ENCODE data around the gene CDK5RAP3. TPM values are rescaled to one million over a fixed set of nuclear protein-coding genes. Genes with fewer than 3 reads are reported as not detected.

Gene CDK5RAP3
- total RNA-seq, 6 donors from 2014 or later = 76.6 to 661 (median 160) TPM

- no peak for TF ChIP-seq CTCF (IDR thresholded peaks at IDR 0.05)
- Histone ChIP-seq H3K4me3 (no peak overlapping the region), H3K27me3 (peaks cover 0 to 6% (median 3%) of the 10 kb centered on the region in 4 donors), H3K4me1 (peaks cover 12 to 21% (median 17%) of the 10 kb centered on the region in 4 donors), H3K27ac (no peak overlapping the region), H3K9me3 (no peaks in the 10 kb centered on the region), H3K36me3 (no peaks in the 10 kb centered on the region)
- no peak for ATAC-seq (ENCODE audit: low FRiP score in 2 of 2)
- 81 to 88% methylated on average over 12 of the region's 12 CpGs for WGBS, 2 donors
- peak in 1 of 2 donors; percentile 39 for DNase-seq
These were observed 36.2 kb downstream of the CDK5RAP3 start for GRCh38 chr17:48006936-48007709.

GRCh38 chr17:48010193-48010592 is 39.3 kb downstream of the CDK5RAP3 start:
- Histone ChIP-seq H3K27me3 (peaks cover 0 to 16% (median 4%) of the 10 kb centered on the region in 4 donors), H3K36me3 (no peaks in the 10 kb centered on the region), H3K4me3 (no peak overlapping the region), H3K4me1 (peaks cover 9 to 15% (median 12%) of the 10 kb centered on the region in 4 donors), H3K27ac (no peak overlapping the region), H3K9me3 (no peaks in the 10 kb centered on the region)
- ATAC-seq (ENCODE audit: low FRiP score in 2 of 2) (no peak), DNase-seq (no peak)
- TF ChIP-seq CTCF (IDR thresholded peaks at IDR 0.05) (no peak), POLR2AphosphoS5 (IDR thresholded peaks at IDR 0.05) (no peak), EP300 (IDR thresholded peaks at IDR 0.05) (no peak), POLR2A (IDR thresholded peaks at IDR 0.05) (no peak)
- 86 to 87% methylated on average over 3 of the region's 3 CpGs for WGBS, 2 donors

- TF ChIP-seq POLR2AphosphoS5 (IDR thresholded peaks at IDR 0.05) (no peak), CTCF (IDR thresholded peaks at IDR 0.05) (peak in 3 of 6 experiments; percentile 31 to 36 (median 32)), EP300 (IDR thresholded peaks at IDR 0.05) (no peak)
- ATAC-seq (ENCODE audit: low FRiP score in 2 of 2) = peak in 1 of 2 donors; percentile 57
- DNase-seq = peak; percentile 33 to 49
- Histone ChIP-seq H3K27me3 (peaks cover 0 to 16% (median 4%) of the 10 kb centered on the region in 4 donors), H3K27ac (no peak overlapping the region), H3K4me1 (peaks cover 9 to 15% (median 12%) of the 10 kb centered on the region in 4 donors), H3K9me3 (no peaks in the 10 kb centered on the region), H3K4me3 (peak overlapping the region in 3 of 4 donors; percentile 29 to 45 (median 41)), H3K36me3 (no peaks in the 10 kb centered on the region)
- WGBS, 2 donors = 6 to 10% methylated on average over 23 of the region's 23 CpGs
These were observed 40.7 kb downstream of the CDK5RAP3 start for GRCh38 chr17:48011405-48012150.

- ATAC-seq (ENCODE audit: low FRiP score in 2 of 2) (peak in 1 of 2 donors; percentile 58), DNase-seq (peak; percentile 41 to 91)
- WGBS, 2 donors = 0 to 1% methylated on average over 6 to 10 of the region's 34 CpGs
- Histone ChIP-seq H3K4me3 (peak overlapping the region in 3 of 4 donors; percentile 29 to 45 (median 41)), H3K9me3 (no peaks in the 10 kb centered on the region), H3K36me3 (no peaks in the 10 kb centered on the region), H3K27me3 (peaks cover 0 to 16% (median 4%) of the 10 kb centered on the region in 4 donors), H3K4me1 (peaks cover 9 to 15% (median 12%) of the 10 kb centered on the region in 4 donors), H3K27ac (no peak overlapping the region)
- TF ChIP-seq CTCF (IDR thresholded peaks at IDR 0.05) (no peak), POLR2A (IDR thresholded peaks at IDR 0.05) (no peak), EP300 (IDR thresholded peaks at IDR 0.05) (no peak), POLR2AphosphoS5 (IDR thresholded peaks at IDR 0.05) (no peak)
These were observed 41.2 kb downstream of the CDK5RAP3 start for GRCh38 chr17:48012151-48012520.

Data from upper lobe of left lung (tissue), 6 donors.